GM18519 (cell line): ENCODE data around the gene PIGQ.

Source experiments
- ATAC-seq: cut with Tn5 transposase; IDR thresholded peaks from one replicate; pipeline ENCODE4 v1.9.1; 2021; ENCODE audit warnings: mild to moderate bottlenecking, moderate library complexity; ENCODE audit not compliant: unreplicated experiment, low FRiP score

PIGQ gene

DNA sequence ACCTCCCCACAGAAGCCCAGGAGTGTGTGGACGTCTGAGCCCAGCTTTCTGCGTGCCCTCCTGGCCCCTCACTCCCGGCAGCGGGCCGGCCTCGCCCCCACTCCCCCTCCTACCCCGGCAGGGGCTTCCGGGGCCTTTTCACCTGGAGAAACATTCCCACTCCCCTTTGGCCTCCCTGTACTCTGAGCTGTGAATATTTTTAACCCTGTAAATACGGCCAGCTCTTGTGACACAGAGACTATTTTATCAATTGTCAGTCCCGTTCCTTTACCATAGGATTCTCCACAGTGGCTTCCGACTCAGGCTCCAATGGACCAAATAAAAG lies 15.5 kb upstream of the PIGQ start:
- ATAC-seq: no peak

DNA sequence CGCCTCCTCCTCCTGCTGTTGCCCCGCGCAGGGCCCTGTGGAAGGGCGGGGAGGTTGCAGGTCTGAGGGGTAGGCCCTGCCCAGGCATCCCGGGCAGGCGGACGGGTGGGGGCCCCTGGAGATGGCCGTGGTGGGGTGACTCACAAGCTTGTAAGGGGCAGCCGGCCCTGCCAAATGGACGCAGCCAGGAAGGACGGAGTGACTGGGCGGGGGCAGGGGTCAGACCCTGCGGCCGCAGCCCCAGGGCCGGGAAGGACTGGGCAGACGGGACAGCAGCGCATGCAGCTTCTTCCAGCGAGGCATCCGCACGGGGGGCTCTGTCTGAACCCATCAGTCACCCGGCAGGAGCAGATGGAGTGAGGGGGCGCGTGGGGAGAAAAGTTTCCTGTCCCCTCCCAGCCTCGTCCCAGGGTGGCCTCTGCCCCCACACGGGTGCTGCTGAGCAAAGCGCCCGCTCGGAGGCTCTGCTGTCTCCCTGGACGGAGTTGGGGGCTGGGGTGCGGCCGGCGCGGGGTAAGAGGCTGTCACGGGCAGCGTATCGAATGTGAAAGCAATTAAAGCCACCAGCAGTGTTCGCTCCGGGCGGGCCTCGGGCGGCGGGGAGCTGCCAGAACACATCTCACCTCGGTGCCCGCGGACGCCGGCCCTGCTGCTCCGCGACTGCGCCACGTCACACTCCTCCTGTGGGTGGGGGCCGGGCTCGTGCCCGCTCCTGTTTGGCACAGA lies 15.0 kb upstream of the PIGQ start:
- no peak for ATAC-seq

DNA sequence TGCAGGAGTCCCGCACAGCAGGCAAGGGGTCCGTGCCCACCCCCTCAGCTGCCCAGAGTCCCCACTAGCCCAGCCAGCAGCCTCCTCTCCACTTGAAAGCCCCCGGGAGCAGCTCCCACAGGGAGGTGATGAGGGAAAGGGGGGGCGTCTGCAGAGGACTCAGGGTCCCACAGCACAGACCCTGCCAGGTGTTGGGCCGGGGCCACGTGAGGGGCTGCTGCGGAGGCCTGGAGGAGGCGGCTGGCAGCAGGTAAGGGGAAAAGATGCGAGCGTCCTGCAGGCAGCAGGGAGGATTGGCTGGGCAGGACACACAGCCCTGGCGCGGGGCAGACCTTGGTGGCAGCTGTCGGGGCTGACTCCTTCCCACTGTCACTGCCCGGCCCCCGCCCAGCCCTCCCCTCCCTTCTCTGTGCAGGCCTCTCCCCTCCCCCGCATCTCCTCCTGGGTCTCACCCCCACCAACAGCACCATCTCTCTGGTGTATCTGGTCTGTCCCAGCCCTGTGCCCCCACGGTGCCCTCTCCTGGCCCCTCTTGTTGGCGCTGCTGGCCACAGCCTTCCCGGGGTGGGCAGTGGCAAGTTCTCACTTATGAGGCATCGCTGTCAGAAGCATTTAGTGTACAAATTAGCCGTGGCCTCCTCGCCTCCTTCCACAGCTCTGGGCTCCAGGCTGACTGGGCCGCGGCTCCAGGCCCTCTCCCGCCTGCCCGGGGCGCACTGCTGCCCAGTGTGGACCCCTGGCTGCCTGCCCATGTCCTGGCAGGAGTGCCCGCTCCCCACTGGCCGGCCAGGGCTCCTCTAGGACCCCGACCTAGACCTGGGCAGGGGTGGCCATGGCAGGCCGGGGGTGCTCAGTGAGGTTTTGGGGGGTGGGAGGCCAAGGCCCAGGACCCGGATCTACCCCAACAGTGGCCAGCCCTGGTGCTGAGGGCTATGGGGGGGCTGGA lies 14.0 kb upstream of the PIGQ start:
- ATAC-seq: no peak

DNA sequence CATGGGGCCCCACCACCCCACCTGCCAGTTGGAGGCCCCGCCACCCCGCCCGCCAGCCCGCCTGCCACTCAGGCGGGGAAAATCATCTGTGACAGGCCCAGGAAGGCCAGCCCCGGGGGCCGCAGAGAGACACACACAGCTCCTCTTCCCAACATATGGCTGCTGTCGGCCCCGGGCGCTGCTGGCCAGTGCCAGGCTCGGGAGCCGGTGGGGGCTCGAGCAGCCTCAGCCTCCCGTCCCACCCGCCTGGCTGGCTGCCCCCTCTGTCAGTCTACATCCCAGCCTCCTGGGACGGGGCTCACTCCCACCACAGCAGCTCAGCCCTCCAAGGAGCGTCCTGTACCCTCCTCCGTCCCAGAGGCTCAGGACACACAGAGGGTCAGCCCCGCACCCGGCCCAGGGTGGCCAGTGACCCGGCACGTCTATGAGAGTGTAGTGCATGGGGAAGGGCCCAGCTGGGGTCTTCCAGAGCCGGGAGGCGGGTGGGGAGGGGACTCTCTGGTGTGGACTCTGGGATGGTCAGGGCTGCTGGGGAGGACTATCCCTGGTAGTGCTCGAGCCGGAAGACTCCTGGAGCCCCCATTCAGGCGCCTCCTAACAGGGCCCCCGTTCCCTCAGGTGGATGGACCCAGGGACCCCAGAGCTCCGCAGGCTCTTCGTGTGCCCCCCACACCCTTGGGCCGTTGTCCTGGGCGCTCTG lies 13.1 kb upstream of the PIGQ start:
- ATAC-seq: no peak

DNA sequence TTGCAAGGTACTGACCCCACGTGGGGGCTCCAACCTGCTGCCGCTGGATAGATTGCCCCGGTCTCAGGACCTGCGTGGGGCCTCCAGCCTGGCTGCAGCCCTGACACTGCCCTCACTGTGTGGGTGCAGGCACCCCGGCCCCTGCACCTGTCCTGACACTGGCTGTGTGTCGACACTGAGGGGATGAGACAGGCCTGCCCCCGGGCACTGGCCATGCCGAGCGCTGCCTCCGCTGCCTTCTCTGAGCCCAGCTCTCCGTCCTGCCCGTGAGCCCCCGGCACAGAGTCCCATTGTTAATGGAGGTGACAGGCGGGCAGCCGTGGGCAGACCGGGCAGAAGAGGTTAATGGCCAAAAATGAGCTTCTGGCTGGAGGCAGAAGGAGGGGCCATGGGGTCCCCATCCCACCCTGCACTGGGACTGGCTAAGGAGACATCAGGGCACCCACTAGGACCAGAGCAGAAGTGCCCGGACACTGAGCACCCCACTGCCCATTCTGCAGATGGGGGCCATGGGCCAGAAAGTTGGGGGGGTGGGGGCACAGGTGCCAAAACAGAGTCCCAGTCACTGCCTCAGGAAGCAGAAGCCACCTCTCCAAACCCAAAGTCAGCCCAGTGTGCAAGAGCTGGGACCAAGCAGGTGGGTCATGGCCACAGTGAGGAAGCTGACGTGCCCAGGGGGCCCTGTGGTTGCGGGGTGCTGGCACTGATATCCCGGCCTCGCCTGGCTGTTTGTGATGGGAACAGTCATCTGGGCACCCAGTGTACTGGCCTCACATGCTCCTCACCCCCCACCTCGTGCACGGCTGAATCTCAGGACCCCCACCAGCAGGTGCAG lies 12.1 kb upstream of the PIGQ start:
- ATAC-seq: no peak

DNA sequence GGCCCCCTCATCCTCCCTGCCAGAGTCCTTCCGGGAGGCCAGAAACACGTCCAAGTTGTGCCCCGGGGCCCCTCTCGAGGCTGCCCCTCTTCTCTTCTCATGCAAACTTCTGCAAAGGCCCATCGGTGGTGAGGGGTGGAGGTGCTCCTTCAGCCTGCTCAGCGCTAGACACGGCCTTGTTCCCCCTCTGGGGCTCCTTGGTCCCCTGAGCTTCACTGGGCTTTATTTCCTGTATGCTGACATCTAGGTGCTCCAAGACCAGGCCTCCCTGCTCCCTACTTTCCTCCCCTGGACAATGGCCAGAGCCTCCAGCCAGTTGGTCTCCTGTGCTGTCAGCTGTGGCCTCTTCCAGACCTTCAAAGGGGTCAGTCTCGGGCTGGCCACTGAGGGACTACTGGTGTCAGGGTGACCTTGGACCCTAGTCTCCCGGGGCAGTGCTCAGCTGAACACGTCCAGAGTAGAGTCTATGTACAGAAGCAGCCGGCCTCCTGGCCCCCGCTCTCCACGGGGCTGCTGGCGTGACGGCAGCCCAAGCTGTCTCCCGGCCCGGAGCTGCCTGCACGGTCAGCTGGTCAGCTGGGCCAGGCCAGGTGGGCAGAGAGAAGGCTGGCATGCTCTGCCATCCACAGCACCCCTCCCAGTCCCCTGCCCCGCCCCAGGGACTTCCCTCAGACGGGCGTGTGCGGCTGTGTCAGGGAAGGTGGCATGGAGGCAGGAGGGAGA lies 11.3 kb upstream of the PIGQ start:
- no peak for ATAC-seq

DNA sequence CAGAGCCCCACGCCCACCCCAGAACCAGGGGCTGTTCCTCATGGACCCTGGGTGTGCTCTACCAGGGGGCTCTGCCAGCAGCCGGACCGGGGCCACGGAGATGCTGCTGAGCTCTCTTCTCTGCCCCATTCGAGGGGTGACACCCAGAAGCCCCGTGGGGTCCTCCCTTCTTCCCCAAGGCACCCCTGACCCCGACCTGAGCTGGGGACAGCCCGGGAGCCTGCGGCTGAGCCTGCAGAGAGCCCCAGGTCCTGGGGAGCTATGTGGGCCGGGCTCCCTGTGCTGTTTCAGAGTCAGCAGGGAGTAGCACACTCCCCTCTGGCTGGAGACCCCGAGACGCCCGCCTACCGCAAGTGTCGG lies 10.8 kb upstream of the PIGQ start:
- ATAC-seq: no peak

DNA sequence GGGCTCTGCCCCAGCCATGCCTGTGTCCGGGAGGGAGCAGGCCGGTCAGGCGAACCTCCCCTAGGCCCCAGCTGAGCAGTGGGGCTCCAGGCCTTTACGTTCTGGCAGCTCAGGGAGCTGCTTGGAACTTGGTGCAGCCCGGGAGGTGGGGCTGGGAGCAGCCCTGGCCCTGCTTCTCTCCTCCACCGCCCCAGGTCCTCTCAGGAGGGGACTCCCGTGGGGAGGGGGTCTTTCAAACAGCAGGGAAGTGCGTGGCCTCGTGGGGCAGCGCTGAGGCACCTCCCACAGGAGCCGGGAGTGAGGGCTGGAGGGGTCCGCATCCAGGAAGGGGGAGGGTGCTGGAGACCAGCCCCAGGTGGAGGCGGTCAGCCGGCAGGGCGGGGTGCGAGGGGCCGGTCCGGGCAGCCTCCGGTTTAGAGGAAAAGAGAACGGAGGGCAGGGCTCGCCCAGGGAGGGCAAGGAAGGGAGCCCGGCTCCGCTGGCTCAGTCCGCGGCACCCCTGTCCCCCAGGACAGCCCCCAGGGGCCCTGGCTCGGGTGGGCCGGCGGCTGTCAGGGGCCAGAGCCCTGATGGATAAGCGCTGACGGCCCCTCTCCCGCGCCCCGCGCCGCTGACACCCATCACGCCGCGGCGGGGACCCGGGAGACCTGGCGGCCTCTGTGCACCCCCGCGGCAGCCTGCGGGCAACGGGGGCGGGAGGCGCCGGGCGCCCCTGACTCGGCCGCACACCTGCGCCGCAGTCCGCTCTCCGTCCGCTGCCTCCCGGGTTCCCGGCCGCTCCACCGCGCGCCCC lies 10.2 kb upstream of the PIGQ start:
- ATAC-seq: no peak

DNA sequence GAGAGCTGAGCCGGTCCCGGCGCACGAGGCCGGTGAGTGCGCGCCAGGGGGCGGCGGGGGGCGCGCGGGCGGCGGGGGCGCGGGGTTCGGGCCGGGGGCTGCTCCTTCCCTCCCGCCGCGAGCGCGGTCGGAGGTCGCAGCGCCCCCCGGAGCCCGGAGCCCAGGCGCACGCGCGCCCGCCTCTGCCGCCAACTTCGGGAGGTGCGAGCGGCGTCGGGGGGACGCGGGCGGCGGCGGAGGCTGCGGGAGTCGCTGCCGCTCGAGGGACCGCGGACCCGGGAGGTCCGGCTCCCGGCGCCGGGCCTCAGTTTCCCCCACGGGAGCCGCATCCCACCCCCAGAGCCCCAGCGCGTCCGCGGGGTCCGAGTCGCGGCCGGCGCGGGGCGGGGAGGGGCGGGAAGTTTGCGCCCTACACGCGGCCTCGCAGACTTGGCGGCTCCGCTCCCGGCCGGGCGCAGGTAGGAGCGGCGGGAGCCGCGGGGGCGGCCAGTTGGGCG lies 9.5 kb upstream of the PIGQ start, which contains the start of gene PRR35:
Gene PRR35 (plus strand): TSS at position 191 of the 497 bp plus-strand sequence. CDS start 2,901 bp downstream, outside the sequence.
- no peak for ATAC-seq

DNA sequence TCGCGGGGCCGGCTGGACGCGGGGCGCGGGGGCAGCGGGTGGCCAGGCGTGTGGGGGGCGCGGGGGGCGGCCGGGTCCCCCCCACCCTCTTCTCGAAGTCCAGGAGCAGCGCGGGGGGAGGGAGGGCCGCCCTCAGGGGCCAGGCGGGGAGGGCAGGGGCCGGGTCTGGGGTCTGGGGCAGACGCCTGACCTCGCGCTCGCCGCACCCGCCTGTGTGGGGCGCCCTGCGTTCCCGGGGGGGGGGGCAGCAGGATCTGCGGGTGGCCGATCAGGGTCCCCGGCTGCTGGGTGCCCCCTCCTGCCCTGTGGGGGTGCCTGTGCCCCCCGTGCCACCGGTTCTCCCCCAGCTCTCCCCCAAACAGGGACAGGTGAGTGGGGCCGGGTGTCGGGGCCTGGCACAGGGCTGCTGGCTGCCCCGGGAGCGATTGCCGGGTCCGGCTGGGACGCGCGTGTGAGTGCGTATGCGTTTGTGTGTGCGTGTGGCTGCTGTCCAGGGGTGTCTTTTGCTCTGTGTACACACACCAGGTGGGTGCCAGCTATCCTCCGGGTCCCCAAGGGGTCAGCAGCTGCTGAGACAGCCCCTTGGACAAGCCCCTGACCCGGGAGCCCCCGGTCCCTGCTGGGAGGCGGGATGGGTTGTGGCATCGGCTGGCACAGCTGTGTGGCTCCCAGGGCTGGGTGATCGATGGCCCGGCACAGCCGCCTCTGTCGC lies 8.9 kb upstream of the PIGQ start:
- ATAC-seq: no peak

DNA sequence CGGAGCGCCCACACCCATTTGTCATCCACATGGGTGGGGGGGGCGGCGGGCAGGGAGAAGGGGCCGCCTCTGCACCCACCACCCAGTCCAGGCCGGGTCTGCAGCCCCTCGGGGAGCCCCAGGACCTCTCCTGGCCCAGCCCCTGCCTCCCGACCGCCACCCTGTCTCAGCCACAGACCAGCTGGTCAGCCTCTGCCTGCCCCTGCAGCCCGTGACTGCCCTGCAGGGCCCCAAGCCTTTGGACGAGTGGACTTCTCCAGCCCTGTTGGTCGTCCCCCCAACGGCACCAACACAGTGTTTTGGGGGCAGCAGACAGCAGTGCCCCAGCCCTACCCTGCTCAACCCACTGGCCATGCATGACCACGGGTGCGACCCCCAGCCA lies 8.4 kb upstream of the PIGQ start:
- no peak for ATAC-seq

DNA sequence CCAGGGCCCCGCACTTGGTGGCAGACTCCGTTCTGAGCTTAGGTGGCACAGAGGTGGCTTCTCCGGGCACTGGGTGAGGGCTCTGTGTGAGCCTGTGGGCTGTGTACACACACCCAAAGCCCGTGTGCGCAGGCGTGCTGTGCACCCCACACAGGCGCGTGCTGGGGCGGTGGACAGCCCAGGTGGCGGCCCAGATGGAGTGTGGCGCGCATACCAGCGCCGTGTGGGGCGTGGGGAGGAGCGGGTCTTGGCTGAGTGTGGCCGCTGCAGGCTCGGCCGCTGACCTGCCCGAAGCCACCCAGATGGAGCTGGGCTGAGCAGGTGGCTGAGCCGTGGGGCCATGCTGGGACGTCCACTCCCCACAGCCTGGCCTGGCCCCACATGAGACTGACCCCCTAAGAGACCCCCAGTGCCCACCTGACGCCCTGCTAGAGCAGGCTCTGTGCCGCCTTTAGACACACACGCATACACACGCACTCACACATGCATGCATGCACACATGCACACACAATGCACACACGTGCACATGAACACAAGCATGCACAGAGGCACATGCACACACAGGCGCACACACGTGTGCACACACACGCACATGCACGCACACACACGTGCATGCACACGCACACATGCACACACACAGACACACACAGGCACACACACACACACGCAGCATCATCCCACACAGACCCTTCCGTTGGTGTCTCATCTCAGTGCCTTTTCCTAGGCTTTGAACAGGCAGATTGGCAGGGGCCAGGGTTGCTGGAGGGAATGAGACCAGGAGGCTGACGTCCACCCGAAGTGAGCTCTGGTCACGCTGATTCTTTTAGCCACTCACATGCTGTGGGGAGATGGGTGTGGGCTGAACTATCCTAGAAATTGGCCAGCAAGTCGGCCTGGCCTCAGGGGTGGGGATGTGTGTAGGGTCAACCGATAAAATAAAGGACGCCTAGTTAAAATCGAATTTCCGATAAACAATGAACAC lies 7.5 kb upstream of the PIGQ start:
- no peak for ATAC-seq

DNA sequence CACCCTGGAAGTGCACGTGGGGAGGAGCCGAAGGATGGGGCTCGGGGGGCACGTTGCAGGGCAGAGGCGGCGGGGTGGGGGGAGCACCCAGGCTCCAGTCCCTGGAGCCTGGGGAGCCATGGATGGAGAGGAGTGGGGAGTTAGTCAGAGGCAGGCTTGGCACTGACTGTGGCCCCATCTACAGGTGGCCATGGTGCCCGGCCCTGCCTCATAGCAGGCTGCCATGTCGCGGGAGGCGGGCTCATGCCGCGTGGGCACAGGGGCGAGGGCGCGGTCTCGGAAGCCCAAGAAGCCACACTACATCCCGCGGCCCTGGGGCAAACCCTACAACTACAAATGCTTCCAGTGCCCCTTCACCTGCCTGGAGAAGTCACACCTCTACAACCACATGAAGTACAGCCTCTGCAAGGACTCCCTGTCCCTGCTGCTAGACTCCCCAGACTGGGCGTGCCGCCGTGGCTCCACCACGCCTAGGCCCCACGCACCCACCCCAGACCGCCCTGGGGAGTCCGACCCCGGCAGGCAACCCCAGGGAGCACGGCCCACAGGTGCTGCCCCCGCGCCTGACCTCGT lies 6.6 kb upstream of the PIGQ start:
- ATAC-seq: no peak

DNA sequence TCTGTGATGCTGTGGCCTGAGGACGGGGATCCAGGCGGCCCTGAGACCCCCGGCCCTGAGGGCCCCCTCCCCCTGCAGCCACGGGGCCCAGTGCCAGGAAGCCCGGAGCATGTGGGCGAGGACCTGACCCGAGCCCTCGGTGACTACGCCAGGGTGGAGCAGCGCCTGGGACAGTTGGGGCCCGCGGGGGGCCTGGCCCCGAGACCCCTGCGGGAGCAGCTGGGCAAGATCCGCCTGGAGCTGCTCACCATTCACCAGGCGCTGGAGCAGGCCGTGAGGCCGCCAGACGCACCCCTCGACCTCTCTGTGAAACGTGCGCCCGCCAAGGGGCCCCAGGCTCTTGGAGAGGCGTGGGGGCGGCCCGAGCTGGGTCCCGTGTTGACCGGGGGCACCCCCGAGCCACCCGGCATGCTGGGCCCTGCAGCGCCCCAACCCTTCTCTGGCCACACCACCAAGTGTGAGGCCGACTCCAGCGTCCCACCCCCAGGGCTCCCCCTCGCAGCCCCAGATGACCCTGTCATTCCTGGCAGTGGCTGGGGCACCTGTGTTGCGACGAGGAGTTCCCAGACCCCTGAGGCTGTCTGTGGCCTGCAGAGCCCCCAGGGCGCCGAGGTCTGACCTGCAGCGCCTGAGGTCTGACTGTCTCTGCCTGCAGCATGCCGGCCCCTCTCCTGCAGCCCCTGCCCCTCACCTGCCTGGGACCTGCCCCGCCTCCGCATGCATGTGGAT lies 4.9 kb upstream of the PIGQ start:
- ATAC-seq: no peak

DNA sequence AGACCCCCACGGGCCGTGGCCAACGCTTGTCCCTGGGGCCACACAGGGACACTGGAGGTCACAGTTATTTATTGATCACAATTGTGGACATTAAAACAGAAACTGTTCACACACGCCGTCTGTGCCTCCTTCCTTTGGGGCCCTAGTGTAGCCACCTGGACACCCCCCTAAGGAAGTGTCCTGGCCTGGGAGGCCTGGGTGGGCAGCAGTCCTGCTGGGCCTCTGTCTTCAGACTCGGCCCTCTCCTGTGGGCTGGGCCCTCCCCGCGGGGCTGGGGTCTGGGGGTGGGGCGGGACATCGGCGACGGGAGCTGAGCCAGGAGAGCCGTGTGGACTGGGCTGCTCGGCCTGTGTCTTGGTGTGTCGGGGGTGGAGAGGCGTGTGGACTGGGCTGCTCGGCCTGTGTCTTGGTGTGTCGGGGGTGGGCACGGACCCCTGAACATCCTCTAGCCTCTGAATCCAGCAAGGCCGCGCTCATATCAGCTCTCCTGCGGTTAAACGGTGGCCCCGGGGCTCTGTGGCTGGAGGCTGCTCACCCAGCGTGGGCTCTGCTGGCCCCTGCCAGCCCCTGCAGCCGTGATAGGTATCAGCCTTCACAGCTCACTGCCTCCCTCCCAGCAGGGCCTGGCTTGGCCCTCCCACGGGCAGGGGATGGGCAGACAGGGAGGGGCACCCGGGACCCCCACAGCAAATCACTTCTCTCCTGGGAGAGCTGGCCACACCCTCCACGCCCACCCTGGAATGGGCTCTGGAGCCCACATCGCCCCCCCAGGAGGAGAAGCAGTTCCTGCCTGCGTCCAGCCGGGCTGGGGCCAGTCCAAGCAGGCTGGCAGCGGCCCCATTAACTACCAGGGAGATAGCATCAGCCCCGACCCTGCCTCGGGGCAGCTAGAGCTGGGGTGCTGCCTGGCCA lies 4.1 kb upstream of the PIGQ start:
- ATAC-seq: no peak
